HG03521 (cell line): Measurements from ENCODE around the gene HHAT.
"Not testable (repeated sequence)": the region's sequence is repeated elsewhere in the genome, so short reads cannot be mapped to it uniquely, and the experiment has no call there.

Experiments
- ATAC-seq: cut with Tn5 transposase; IDR thresholded peaks from one replicate; pipeline ENCODE4 v1.9.1; 2021; ENCODE audit warnings: mild to moderate bottlenecking, moderate library complexity; ENCODE audit not compliant: unreplicated experiment

Gene HHAT

DNA sequence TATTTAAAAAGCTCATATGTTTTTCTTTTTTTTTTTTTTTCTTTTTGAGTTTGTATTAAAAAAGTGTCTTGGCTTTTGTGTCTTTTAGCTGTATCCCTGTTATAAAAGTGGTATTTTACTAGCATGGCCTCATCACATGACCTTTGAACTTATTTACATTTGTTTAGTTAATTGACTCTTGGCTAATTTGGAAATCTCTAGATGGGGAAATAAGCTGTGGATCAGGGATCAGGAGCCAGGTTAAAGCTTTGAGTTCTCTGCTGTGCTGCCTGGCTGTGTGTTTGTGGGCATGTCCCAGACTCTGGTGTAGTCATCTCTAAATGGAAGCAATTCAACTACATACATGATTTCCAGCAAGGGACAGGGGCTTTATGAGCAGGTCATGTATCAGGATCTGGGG lies 56.5 kb downstream of the HHAT start:
- ATAC-seq: no peak

DNA sequence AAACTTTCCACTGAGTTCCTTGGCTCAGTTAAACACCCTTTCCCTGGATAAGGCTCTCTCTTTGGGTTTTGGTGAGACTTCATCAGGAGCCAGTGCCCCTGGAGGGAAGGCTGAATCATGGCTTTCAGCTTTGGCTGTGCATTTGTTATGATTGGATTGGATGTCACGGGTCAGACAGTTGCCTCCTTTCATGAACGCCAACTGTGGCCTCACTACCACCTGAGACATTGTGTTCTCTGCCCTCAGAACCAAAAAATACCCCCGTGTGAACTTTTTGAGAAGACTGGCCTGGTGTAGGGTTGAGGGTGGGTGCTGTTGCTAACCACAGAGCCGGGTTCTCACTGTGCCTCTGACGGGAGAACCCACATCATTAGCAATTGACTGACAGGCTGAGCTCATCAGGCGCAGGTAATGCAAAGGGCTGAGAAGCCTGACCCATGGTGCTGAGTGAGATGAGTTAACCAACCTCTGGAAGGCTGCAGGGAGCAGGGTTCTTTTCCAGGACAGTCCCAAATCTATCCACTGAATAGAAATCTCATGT lies 65.6 kb downstream of the HHAT start:
- no peak for ATAC-seq

DNA sequence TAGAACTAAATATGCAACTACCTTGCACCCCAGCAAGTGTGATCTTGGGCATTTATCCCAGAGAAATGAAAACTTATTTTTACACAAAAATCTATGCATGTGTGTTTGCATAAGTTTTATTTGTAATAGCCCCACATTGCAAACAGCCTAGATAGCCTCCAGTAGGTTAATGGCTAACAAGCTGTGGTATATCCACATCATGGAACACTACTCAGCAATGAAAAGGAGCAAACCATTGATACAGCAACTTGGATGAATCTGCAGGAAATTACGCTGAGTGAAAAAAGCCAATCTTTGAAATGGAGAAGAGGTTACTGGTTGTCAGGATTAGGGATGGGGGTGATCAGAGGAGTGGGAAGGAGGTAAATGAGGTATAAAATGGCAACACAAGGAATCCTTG lies 67.8 kb downstream of the HHAT start:
- ATAC-seq: no peak

DNA sequence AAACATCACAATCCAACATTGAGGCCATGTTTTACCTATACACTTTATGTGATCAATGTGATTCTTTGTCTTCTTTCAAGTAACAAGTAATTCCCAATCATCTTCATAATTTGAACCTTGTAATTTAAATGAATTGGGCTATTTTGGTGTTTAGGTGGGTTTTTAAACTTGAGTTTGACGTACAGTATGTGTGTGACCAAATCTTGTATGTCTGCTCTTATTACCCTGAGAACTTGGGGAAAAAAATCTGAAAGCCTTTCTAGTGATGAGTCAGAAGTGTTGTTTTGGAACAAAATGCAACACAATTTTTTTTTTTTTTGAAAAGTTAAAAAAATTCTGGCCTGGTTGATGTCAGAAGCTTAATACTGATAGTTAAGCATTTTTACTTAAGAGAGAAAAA lies 68.5 kb downstream of the HHAT start:
- ATAC-seq: no peak

DNA sequence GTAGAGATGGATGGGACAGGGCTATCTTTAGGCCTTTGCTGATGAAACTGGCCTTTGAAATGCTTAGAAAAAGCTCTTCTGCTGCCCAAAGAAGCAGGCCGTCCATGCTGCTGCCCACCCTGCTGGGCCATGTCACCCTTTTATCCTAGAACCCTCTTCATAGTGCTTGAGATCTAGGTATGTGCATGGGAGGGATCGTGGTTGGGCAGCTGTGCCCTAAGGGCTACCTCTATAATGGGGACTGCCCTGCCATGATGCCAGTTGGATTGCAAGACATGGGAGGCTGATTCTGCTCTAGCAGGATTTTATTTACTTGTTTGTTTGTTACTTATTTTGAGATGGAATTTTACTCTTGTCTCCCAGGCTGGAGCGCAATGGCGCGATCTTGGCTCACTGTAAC lies 69.0 kb downstream of the HHAT start:
- ATAC-seq: no peak

DNA sequence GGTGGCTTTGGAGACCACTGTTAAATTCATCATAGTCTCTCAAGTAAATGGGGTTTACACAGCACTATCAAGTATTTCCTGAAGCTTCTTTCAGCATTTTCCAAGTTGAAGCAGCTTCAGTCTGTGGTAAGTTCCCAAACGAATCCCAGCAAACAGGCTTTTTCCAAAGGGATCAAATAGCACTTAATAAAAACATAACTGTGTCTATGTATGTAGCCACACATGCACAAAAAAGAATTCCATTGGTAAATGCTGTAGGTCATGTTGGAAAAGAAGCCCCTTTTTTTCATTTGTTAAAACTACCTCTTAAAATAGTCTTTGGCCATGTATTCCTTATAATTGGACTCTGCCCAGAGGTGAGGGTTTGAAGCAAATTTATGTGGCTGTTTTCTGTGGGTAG lies 69.8 kb downstream of the HHAT start:
- no peak for ATAC-seq

DNA sequence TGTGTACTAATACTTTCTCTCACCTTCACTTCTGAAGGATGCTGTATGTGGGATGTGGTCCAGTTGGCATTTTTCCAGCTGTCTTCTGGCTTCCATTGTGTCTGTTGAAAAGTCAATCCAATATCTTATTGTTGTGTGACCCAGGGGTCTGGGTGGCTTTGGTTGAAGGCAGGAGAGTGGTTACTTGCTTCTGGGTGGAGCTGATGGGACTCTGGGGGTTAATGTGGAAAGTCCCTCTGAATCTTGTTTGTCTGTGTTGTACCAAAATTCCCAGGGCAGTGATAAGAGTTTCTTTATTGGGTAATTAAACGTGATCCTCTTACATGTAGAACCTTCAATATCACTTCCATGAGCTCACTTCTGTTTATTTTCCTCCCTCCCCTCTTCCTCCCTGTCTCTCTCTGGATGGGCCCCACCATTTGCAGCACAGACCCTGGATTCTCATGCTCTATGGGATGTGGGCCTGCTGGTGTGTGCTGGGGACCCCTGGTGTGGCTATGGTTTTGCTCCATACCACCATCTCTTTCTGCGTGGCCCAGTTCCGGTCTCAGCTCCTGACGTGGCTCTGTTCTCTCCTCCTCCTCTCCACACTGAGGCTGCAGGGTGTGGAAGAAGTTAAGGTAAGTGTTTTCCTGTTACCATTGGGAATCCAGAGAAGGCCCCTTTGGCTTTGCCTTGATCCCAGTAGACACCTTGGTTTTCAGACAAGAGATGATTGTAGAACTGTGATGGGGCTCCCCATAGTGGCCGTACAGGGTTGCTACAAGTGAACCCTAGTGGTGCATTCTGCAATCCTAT lies 71.5 kb downstream of the HHAT start:
- ATAC-seq: peak; percentile 95

DNA sequence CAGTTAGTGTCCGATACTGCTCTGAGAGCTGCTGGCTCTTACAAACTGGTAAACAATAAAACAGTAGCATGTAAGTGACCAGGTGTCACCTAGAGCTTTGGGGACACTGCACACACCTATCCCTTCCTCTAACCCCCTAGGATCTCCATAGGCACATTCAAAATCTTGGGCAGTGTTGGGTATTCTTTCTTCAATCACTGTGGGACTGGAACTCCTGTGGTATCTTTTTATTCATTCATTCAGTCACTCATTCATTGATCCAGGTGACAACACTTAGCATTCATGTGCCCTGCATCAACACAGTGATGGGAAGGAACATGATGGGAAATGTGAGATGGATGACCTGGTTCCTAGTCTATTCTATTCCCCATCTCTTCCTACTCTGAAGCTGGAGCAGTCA lies 73.9 kb downstream of the HHAT start:
- no peak for ATAC-seq

DNA sequence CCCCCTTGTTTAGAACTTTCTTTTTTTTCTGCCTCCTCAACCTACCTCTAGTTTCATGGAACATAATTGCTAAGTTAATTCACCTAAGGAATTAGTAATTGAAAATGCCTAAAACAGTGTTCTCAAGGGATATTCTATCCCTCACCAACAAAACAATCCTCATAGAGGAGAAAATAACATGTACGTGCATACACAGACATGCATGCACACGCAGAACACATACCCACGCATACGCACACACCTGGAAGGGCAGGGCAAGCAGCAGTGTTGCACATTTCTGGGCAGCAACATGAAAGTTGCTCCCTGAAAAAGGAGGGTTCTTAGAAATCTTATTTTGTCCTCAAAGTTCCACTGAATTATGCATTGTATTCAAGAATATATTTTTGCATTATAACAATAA lies 76.6 kb downstream of the HHAT start:
- no peak for ATAC-seq

DNA sequence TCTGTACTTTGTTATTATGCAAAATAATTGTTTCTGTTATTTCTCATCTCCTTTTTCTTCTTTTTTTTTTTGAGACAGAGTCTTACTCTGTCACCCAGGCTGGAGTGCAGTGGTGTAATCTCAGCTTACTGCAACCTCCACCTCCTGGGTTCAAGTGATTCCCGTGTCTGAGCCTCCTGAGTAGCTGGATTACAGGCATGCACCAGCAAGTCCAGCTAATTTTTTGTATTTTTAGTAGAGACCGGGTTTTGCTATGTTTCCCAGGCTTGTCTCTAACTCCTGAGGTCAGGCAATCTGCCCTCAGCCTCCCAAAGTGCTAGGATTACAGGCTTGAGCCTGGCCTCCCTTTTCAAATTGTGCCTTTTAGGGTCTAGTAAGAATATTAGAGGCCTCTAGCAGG lies 77.6 kb downstream of the HHAT start:
- not testable (repeated sequence) for ATAC-seq

DNA sequence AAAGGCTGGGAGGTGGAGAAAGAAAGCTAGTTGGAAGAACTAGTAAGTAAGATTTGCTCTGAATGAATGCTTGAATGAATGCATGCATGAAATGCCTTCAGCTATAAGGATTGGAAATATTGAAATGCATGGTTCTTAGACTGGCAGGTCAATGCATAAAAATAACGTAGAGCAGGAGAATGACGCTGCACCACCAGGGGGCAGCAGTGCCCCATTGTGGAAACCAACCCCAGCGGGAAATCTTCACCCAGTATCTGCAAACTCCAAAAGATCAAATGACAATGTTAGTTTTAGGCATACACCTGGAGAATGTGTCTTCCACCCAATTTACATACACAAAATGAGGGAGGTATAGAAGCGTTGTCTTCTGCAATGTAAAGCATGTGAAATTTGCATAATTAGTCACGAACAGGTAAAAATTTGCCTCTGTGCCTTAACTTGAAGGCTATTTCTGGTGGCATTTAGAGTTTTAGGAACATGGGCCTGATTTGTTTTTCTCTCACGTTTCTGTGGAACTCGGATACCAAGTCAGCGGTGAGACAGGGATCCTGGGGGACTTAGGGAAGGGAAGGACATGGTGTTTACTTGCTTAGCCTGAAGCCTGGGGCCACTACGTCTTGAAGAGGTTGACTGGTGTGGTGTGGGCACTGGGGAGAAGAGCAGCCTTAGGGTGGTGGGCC lies 78.6 kb downstream of the HHAT start:
- no peak for ATAC-seq

DNA sequence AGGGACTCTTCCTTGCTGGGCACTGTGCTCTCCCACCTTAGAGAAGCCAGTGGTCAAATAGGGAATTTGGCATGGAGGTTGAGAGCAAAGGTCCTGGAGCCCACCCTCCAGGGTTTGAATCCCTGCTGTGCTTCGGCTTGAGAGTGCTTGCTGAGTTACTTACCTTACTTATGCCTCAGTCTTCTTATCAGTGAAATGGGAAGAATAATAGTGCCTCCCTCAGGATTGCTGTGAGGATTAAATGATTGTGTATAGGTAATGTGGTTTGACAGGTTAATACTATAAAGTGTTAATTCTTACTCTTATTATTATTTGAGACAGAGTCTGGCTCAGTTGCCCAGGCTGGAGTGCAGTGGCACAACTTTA lies 79.2 kb downstream of the HHAT start:
- ATAC-seq: no peak

DNA sequence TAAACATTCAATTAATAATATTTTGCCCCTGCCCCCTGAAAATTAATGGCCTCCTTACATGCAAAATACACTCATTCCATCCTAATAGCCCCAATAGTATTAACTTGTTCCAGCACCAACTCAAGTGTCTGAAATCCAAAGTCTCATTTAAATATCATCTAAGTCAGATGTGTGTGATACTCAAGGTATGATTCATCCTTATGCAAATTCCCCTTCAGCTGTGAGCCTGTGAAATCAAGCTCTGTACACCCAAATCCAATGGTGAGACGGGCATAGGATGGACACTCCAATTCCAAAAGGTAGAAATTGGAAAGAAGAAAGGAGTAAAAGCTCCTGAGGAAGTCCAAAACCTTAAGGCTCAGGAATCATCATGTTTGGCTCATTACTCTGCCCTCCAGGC lies 83.5 kb downstream of the HHAT start:
- no peak for ATAC-seq

DNA sequence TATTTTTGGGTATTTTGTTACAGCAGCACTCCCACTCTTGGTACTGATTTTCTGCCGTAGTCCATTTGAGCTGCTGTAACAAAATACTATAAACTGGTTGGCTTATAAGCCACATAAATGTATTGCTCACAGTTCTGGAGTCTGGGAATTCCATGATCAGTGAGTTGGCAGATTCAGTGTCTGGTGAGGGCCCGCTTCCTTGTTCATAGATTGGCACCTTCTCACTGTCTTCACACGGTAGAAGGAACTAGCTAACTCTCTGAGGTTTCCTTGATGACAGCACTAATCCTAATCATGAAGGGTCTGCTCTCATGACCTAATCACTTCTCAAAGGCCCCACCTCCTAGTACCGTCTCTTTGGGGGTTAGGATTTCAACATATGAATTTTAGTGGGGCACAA lies 85.2 kb downstream of the HHAT start:
- ATAC-seq: no peak

DNA sequence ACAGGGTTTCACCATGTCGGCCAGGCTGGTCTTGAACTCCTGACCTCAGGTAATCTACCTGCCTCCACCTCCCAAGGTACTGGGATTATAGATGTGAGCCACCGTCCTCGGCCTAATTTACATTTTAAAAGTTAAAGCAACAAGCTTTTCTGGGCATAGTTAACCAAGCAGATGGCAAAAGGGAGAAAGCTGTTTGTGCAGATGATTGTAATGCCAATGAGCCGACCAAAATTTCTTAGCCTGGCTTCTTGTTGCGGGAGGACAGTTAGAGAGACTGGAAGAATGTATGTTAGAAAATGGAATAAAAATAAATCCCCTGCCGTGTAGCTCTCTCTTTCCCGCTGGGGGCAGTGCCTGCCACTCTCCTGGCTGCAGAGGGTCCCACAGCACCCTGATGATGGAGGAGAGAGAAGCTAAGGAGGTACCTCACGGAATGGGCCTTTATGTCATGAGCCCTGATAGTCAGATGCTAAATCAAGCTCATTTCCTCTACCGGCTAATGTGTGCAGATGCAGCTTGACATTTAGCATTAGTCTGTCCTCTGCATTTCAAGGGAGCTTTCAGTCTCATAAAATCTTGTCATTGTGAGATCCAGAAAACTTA lies 87.2 kb downstream of the HHAT start:
- ATAC-seq: no peak

DNA sequence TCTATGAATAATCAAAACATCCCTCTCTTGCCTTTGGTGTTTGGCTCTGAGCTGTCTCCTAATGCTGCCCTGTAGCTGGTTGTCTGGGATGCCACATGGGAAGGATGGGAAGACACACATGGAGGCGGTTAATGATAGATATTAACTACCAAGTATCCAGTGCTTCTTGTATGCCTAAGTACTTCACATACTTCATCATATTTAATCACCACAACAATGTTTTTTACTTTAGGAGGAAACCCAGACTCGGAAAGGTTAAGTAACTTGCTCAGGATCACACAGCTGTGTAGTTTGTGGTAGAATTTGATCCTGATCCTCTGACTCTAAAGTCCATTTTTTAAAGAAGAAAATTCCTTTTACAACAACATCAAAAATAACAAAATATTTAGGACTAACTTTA lies 88.0 kb downstream of the HHAT start:
- no peak for ATAC-seq

DNA sequence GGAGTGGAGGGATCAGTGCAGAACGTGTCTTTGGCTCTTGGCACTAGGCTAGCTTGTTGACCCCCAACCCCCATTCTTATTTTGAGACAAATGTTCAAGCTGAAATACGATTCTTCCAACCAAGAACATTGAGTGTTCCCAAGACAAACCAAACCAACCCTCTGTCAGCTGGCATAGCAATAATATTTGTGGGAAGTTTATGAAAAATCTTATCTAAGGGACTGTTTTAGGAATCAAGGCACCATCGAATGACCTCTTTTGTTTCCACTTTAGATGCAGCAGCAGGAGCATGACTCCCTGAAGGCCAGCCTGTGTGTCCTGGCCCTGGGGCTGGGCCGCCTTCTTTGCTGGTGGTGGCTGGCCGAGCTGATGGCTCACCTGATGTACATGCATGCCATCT lies 89.2 kb downstream of the HHAT start:
- ATAC-seq: no peak

DNA sequence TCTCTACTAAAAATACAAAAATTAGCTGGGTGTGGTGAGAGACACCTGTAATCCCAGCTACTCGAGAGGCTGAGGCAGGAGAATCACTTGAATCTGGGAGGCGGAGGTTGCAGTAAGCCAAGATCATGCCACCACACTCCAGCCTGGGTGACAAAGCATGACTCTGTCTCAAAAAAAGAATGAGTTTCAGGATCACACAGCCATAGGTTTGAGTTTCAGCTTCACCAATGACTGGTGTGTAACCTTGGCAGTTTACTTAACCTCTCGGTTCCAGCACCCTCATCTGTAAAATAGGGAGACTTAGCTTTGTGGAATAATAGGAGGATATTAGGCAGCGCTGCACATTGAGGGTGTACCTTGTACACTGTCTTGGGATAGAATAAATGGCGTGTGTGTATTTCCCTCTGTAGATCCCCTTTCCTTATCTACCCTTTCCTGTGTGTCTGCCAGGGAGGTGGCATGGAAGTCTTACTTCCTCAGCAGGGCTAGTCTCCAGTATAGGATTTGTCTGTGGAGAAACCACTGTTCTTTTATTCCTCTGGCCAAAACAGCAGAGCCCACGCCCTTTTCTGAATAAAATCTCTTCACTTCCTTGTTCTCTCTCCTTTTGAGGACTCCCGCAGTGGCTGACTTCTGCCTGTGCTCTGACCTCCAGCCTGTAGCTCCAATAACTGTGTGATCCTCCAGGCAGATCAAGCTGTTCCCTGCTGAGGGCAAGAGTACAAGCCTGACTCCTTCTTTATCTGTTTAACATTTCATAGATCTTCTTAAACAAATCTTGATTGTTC lies 90.4 kb downstream of the HHAT start:
- no peak for ATAC-seq

DNA sequence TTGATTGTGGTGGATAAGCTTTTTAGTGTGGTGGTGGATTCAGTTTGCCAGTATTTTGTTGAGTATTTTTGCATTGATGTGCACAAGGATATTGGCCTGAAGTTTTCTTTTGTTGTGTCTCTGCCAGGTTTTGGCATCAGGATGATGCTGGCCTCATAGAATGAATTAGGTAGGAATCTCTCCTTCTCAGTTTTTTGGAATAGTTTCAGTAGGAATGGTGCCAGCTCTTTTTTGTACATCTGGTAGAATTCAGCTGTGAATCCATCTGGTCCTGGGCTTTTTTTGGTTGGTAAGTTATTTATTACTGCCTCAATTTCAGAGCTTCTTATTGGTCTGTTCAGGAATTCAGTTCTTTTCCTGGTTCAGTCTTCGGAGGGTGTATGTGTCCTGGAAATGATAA lies 98.0 kb downstream of the HHAT start:
- not testable (repeated sequence) for ATAC-seq

DNA sequence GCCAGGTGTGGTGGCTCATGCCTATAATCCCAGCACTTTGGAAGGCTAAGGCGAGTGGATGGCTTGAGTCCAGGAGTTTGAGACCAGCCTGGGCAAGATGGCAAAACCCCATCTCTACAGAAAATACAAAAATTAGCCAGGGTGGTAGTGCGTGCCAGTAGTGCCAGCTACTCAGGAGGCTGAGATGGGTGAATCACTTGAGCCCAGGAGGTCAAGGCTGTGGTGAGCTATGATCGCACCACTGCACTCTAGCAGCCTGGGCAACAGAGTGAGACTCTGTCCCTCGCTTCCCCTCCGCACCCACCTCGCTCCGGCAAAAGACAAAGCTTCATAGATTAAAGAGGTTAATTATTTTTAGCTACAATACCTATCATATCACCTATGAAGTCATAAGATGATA lies 100.0 kb downstream of the HHAT start:
- ATAC-seq: no peak

DNA sequence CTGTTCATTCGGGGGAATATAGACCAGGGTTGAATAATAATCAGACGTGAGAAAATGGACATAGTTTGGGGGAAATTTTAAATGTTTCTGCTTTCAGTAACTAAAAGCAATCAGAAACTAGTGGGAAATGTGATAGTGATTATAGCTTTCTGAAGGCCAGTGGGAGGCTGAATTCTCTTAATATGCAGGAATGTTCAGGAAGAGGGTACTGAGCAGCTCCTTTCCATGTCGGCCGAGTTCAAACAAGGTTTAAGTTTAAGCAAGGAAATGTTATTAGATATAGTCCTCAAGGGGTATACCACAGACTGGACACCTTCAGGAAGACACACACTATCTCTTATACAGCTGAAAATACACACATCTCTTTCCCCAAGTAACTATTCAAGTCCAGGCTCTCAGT lies 105.5 kb downstream of the HHAT start:
- ATAC-seq: no peak
